K562 (cell line): ENCODE measurements around the gene CHN2. TPM values are rescaled to one million over a fixed set of nuclear protein-coding genes. Genes with fewer than 3 reads are reported as not detected.

Experiments used
- ATAC-seq: fragments of 200-7000 bp; cut with Tn5 transposase; 3 replicates; pipeline ENCODE4 v1.9.1; 2020; ENCODE audit warnings: moderate library complexity
- BruUV-seq: library from RNA; stranded (reverse); fragments of 400-500 nt; replicated peaks from 2 replicates; lab custom pipeline; 2021; lab: Mats Ljungman, UMichigan
- CTCF ChIA-PET: fragments of 300-600 bp; formaldehyde crosslinking; extraction: SDS; loops from one replicate; lab custom pipeline; 2021; ENCODE audit warnings: low intra/inter-chr PET ratio; lab: Yijun Ruan, JAX
- POLR2A ChIA-PET: fragments of 300-600, 350-650 bp; sonication (Branson Sonifier 250); formaldehyde crosslinking; extraction: SDS; loops from one replicate; lab custom pipeline; 2021; ENCODE audit warnings: antibody characterized with exemption, inconsistent platforms; lab: Yijun Ruan, JAX
- DNase-seq, 4 experiments: peaks; one replicate each; pipeline versions ENCODE4 v3.0.0 to v3.0.0-alpha.2; 2011 to 2018; ENCODE audit warnings: low spot score in 3 of 4, mixed read lengths in 3 of 4; ENCODE audit errors: extremely low read depth in 1 of 4
- FAIRE-seq: peaks from 2 replicates; lab custom pipeline; 2011; peaks lifted over from hg19 to GRCh38; lab: Jason Lieb, UNC
- H2AFZ ChIP-seq: 2 replicates; pipeline ENCODE4 v1.6.0; 2011; ENCODE audit warnings: low read depth, low read length, control low read depth, inconsistent platforms
- H3K27ac ChIP-seq: fragments of 200-600 bp; 3 replicates; pipeline ENCODE4 v1.8.0; 2011; ENCODE audit warnings: low read depth, mild to moderate bottlenecking, control low read depth, inconsistent platforms, low read length, moderate library complexity, mixed read lengths; ENCODE audit errors: extremely low read depth
- H3K27me3 ChIP-seq, 2 experiments: fragments of 300-600 bp in 1 of 2; 2 replicates in 1 of 2; 3 replicates in 1 of 2; pipeline versions ENCODE4 v1.6.0 to v1.8.0; 2011; ENCODE audit warnings: inconsistent platforms in 2 of 2, low read length in 2 of 2, mild to moderate bottlenecking in 1 of 2, mixed read lengths in 1 of 2, moderate library complexity in 1 of 2; ENCODE audit not compliant: control insufficient read depth in 2 of 2, insufficient read depth in 2 of 2
- H3K36me3 ChIP-seq: fragments of 300-600 bp; 3 replicates; pipeline ENCODE4 v1.8.0; 2011; ENCODE audit warnings: mild to moderate bottlenecking, low read length, inconsistent platforms; ENCODE audit not compliant: control insufficient read depth, insufficient read depth
- H3K4me1 ChIP-seq, 2 experiments: fragments of 200-600 bp in 1 of 2; replicated peaks in 1 of 2; 2 replicates in 1 of 2; 3 replicates in 1 of 2; pipeline versions ENCODE4 v1.5.1 to v1.8.0; 2011; ENCODE audit warnings: inconsistent platforms in 2 of 2, low read length in 2 of 2, mild to moderate bottlenecking in 1 of 2, mixed read lengths in 1 of 2, moderate library complexity in 1 of 2; ENCODE audit not compliant: control insufficient read depth in 2 of 2, insufficient read depth in 2 of 2
- H3K4me2 ChIP-seq: 2 replicates; pipeline ENCODE4 v1.6.1; 2011; ENCODE audit warnings: low read length, control low read depth, inconsistent platforms, mixed read lengths; ENCODE audit not compliant: insufficient read depth
- H3K4me3 ChIP-seq: fragments of 200-600 bp; sonication (generic), shearing (Covaris generic); 2 replicates; pipeline ENCODE4 v1.5.1; 2016; ENCODE audit warnings: control low read depth, inconsistent platforms
- H3K79me2 ChIP-seq: fragments of 200-600 bp; 3 replicates; pipeline ENCODE4 v1.8.0; 2011; ENCODE audit warnings: low read length, inconsistent platforms; ENCODE audit not compliant: control insufficient read depth, insufficient read depth
- H3K9ac ChIP-seq, 2 experiments: 2 replicates each; pipeline versions ENCODE4 v1.6.0 to v1.6.1; 2011; ENCODE audit warnings: low read depth in 2 of 2, low read length in 2 of 2, control low read depth in 1 of 2, inconsistent platforms in 1 of 2, mild to moderate bottlenecking in 1 of 2, mixed read lengths in 1 of 2; ENCODE audit not compliant: insufficient read depth in 1 of 2
- H3K9me1 ChIP-seq: one replicate; pipeline ENCODE4 v1.6.0; 2011; ENCODE audit warnings: inconsistent platforms, mild to moderate bottlenecking, low read length, moderate library complexity; ENCODE audit not compliant: control insufficient read depth, insufficient read depth
- H3K9me3 ChIP-seq: replicated peaks from 2 replicates; pipeline ENCODE4 v1.5.1; 2011; ENCODE audit warnings: low read depth, low read length, inconsistent platforms; ENCODE audit not compliant: control insufficient read depth, insufficient read depth
- H4K20me1 ChIP-seq: replicated peaks from 2 replicates; pipeline ENCODE4 v1.6.1; 2011; ENCODE audit warnings: low read length, inconsistent platforms, mixed read lengths; ENCODE audit not compliant: control insufficient read depth, insufficient read depth
- EHMT2 ChIP-seq: fragments of 450-650 bp; IDR thresholded peaks from 2 replicates; pipeline ENCODE4 v1.6.1; 2018; ENCODE audit warnings: antibody characterized with exemption
- KHSRP ChIP-seq: fragments of 450-650 bp; IDR thresholded peaks from 2 replicates; pipeline ENCODE4 v1.6.1; 2017
- NCOA1 ChIP-seq: fragments of 450-650 bp; IDR thresholded peaks from 2 replicates; pipeline ENCODE4 v1.6.1; 2016; ENCODE audit warnings: low read depth
- POLR2G ChIP-seq: fragments of 200-400 bp; formaldehyde crosslinking; IDR thresholded peaks from 2 replicates; pipeline ENCODE4 v1.6.1; 2017; ENCODE audit warnings: low read depth, mild to moderate bottlenecking, antibody characterized with exemption, low read length, moderate library complexity
- SMARCC2 ChIP-seq: fragments of 450-650 bp; IDR thresholded peaks from 2 replicates; pipeline ENCODE4 v1.6.1; 2017; ENCODE audit warnings: antibody characterized with exemption, moderate library complexity, mild to moderate bottlenecking, low read depth
- SPI1 ChIP-seq: IDR thresholded peaks from 2 replicates; pipeline ENCODE4 v1.6.1; 2011; ENCODE audit warnings: low read depth, low read length, control low read depth, borderline replicate concordance
- STAT5A ChIP-seq: IDR thresholded peaks from 2 replicates; pipeline ENCODE4 v1.6.1; 2012; ENCODE audit warnings: low read length, inconsistent platforms, borderline replicate concordance
- TCFL5 ChIP-seq: fragments of 250-450 bp; sonication (Bioruptor Pico); conservative IDR thresholded peaks from 2 replicates; pipeline ENCODE4 v1.6.1; 2021; ENCODE audit warnings: mild to moderate bottlenecking, moderate library complexity, matching md5 sums
- ZC3H11A ChIP-seq: IDR thresholded peaks from 2 replicates; pipeline ENCODE4 v1.6.1; 2012; ENCODE audit warnings: low read depth, low read length, improper control_type of control experiment
- WGBS: fragments of 100-300 bp; shearing (Covaris generic); methylation state at CpG from one replicate; pipeline ENCODE4 v1.1.6; 2016; ENCODE audit warnings: low coverage, mixed read lengths; ENCODE audit not compliant: insufficient coverage; ENCODE audit errors: missing lambda C conversion rate; 5-methylcytosine and 5-hydroxymethylcytosine counted together
- in situ Hi-C: fragments of 300-500 bp; cut with MboI; formaldehyde crosslinking; loops from 4 replicates; pipeline ENCODE4 v1.15.0; 2018; ENCODE audit warnings: inconsistent platforms, mixed read lengths
- intact Hi-C: fragments of 100-400 bp; cut with micrococcal nuclease; formaldehyde crosslinking; loops from 2 replicates; pipeline ENCODE4 v1.14.2; 2022
- polyA plus RNA-seq, 8 experiments: library from polyadenylated mRNA; depleted of rRNA in 4 of 8; stranded (reverse) in 5 of 8; unstranded in 3 of 8; fragments of >200 nt; fragmentation: Nextera tagmentation in 2 of 8; fragmentation: Illumina TruSeq in 1 of 8; extraction: Ambion mirVana in 2 of 8; extraction: Trizol in 1 of 8; gene quantifications; 2 replicates each; pipeline versions ENCODE4 v1.2.1 to v1.2.3, GENCODE V29; 2011 to 2014; ENCODE audit warnings: inconsistent platforms in 1 of 8, missing spikeins in 1 of 8
- total RNA-seq, 7 experiments: library from RNA; depleted of rRNA in 6 of 7; stranded (reverse); fragments of >200 nt in 6 of 7; fragmentation: Illumina TruSeq in 2 of 7; extraction: Trizol in 2 of 7; gene quantifications; 2 replicates each; pipeline versions ENCODE4 v1.2.1 to v1.2.3, GENCODE V29; 2011 to 2021; ENCODE audit warnings: low replicate concordance in 1 of 7
- TF ChIP-seq, protein P1 (sequence below), 2 experiments: fragments of 200-800 bp in 1 of 2; sonication (Bioruptor generic) in 1 of 2; sonication (generic) in 1 of 2; formaldehyde crosslinking in 1 of 2; IDR thresholded peaks in 1 of 2; conservative IDR thresholded peaks in 1 of 2; 2 replicates each; pipeline versions ENCODE4 v1.5.0 to v1.6.1; 2016 to 2020; ENCODE audit warnings: missing compliant biosample characterization in 1 of 2, missing genetic modification characterization in 1 of 2, missing genetic modification reagents in 1 of 2
- TF ChIP-seq, protein P2 (sequence below): fragments of 450-650 bp; formaldehyde crosslinking; IDR thresholded peaks from 2 replicates; pipeline ENCODE4 v1.4.0; 2022; ENCODE audit warnings: mild to moderate bottlenecking, moderate library complexity
- TF ChIP-seq, protein P3 (sequence below): fragments of 450-650 bp; formaldehyde crosslinking; IDR thresholded peaks from 2 replicates; pipeline ENCODE4 v1.4.0; 2020; ENCODE audit warnings: mild to moderate bottlenecking
- TF ChIP-seq, protein P4 (sequence below): sonication (generic); formaldehyde crosslinking; IDR thresholded peaks from 2 replicates; pipeline ENCODE4 v1.9.0; 2022; ENCODE audit warnings: mild to moderate bottlenecking, missing genetic modification reagents

CHN2 gene
- total and polyA plus RNA-seq, 9 of the 15 experiments (the other 6 are each of a cell fraction or from before 2014, with no cell fraction given), result 0.12 to 2.1 (median 0.31) TPM; not detected in 1

- no peak for TF ChIP-seq TCFL5 (CRISPR knock-in tag)
- no peak for TF ChIP-seq KHSRP
- TF ChIP-seq EHMT2, result no peak
- TF ChIP-seq, protein P1, sequence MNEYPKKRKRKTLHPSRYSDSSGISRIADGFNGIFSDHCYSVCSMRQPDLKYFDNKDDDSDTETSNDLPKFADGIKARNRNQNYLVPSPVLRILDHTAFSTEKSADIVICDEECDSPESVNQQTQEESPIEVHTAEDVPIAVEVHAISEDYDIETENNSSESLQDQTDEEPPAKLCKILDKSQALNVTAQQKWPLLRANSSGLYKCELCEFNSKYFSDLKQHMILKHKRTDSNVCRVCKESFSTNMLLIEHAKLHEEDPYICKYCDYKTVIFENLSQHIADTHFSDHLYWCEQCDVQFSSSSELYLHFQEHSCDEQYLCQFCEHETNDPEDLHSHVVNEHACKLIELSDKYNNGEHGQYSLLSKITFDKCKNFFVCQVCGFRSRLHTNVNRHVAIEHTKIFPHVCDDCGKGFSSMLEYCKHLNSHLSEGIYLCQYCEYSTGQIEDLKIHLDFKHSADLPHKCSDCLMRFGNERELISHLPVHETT (CRISPR knock-in tag; conservative IDR thresholded peaks at IDR 0.05 in 1 of 2, IDR thresholded peaks at IDR 0.05 in 1 of 2), result no peak
- TF ChIP-seq, protein P2, sequence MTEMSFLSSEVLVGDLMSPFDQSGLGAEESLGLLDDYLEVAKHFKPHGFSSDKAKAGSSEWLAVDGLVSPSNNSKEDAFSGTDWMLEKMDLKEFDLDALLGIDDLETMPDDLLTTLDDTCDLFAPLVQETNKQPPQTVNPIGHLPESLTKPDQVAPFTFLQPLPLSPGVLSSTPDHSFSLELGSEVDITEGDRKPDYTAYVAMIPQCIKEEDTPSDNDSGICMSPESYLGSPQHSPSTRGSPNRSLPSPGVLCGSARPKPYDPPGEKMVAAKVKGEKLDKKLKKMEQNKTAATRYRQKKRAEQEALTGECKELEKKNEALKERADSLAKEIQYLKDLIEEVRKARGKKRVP (CRISPR knock-in tag), result no peak
- TF ChIP-seq ZC3H11A, result no peak
- no peak for TF ChIP-seq STAT5A
- no peak for TF ChIP-seq SMARCC2
- no peak for TF ChIP-seq SPI1
- TF ChIP-seq, protein P3, sequence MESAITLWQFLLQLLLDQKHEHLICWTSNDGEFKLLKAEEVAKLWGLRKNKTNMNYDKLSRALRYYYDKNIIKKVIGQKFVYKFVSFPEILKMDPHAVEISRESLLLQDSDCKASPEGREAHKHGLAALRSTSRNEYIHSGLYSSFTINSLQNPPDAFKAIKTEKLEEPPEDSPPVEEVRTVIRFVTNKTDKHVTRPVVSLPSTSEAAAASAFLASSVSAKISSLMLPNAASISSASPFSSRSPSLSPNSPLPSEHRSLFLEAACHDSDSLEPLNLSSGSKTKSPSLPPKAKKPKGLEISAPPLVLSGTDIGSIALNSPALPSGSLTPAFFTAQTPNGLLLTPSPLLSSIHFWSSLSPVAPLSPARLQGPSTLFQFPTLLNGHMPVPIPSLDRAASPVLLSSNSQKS (CRISPR knock-in tag), result no peak
- TF ChIP-seq NCOA1, result no peak
- TF ChIP-seq POLR2G, result no peak
- TF ChIP-seq, protein P4, sequence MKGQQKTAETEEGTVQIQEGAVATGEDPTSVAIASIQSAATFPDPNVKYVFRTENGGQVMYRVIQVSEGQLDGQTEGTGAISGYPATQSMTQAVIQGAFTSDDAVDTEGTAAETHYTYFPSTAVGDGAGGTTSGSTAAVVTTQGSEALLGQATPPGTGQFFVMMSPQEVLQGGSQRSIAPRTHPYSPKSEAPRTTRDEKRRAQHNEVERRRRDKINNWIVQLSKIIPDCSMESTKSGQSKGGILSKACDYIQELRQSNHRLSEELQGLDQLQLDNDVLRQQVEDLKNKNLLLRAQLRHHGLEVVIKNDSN (CRISPR knock-in tag), result no peak
- Histone ChIP-seq H3K79me2 (no peaks in the 10 kb centered on the region), H3K4me3 (no peak overlapping the region), H3K9ac (no peak overlapping the region), H2AFZ (no peak overlapping the region), H4K20me1 (no peaks in the 10 kb centered on the region; the same call in 1 of the 2 replicates), H3K36me3 (no peaks in the 10 kb centered on the region), H3K27me3 (peaks cover 0 to 3% of the 10 kb centered on the region in 2 experiments; a peak in 1 of 5 replicates), H3K9me3 (no peaks in the 10 kb centered on the region), H3K4me1 (no peaks in the 10 kb centered on the region), H3K27ac (no peak overlapping the region), H3K9me1 (no peaks in the 10 kb centered on the region), H3K4me2 (no peak overlapping the region)
- ATAC-seq (no peak), DNase-seq (no peak), FAIRE-seq (no peak)
- WGBS, result 12% methylated on average over 3 of the region's 3 CpGs
- BruUV-seq, result no TSS peak
- intact Hi-C loops (no loop called here), in situ Hi-C loops (no loop called here)
- POLR2A ChIA-PET, result interaction anchor here (0.6 kb wide), 1 partner anchor 470 kb away, joined by 3 read pairs; no protein-coding TSS in a partner anchor
- CTCF ChIA-PET, result no interaction called here
Observed at GRCh38 chr7:29444267-29444666, 249.7 kb downstream of the CHN2 start.
